Muscle layer of duodenum (tissue), 2 donors: ENCODE results near the gene ENDOD1.
"Not testable (repeated sequence)": the region's sequence is repeated elsewhere in the genome, so short reads cannot be mapped to it uniquely, and the experiment has no call there.

Source experiments
- H3K27ac ChIP-seq: one replicate; pipeline ENCODE4 v1.7.0; 2013; ENCODE audit warnings: mild to moderate bottlenecking, low read length
- H3K27me3 ChIP-seq: one replicate; pipeline ENCODE4 v1.7.0; 2013; ENCODE audit warnings: low read depth, mild to moderate bottlenecking, control low read depth, low read length
- H3K36me3 ChIP-seq, 2 donors: one replicate each; pipeline ENCODE4 v1.7.0; 2013; ENCODE audit warnings: low read length in 2 of 2, control low read depth in 1 of 2, mild to moderate bottlenecking in 1 of 2; ENCODE audit not compliant: insufficient read depth in 2 of 2, control insufficient read depth in 1 of 2
- H3K4me1 ChIP-seq, 2 donors: one replicate each; pipeline ENCODE4 v1.7.0; 2013; ENCODE audit warnings: low read length in 2 of 2, mild to moderate bottlenecking in 2 of 2, control low read depth in 1 of 2, moderate library complexity in 1 of 2; ENCODE audit not compliant: insufficient read depth in 2 of 2, control insufficient read depth in 1 of 2
- H3K4me3 ChIP-seq, 2 donors: one replicate each; pipeline ENCODE4 v1.7.0; 2013; ENCODE audit warnings: low read length in 2 of 2, low read depth in 1 of 2, mild to moderate bottlenecking in 1 of 2
- H3K9me3 ChIP-seq, 2 donors: one replicate each; pipeline ENCODE4 v1.7.0; 2013; ENCODE audit warnings: low read length in 2 of 2, control low read depth in 1 of 2, mild to moderate bottlenecking in 1 of 2; ENCODE audit not compliant: control insufficient read depth in 1 of 2
- donor health status: healthy.

ENDOD1 gene, protein sequence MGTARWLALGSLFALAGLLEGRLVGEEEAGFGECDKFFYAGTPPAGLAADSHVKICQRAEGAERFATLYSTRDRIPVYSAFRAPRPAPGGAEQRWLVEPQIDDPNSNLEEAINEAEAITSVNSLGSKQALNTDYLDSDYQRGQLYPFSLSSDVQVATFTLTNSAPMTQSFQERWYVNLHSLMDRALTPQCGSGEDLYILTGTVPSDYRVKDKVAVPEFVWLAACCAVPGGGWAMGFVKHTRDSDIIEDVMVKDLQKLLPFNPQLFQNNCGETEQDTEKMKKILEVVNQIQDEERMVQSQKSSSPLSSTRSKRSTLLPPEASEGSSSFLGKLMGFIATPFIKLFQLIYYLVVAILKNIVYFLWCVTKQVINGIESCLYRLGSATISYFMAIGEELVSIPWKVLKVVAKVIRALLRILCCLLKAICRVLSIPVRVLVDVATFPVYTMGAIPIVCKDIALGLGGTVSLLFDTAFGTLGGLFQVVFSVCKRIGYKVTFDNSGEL

DNA sequence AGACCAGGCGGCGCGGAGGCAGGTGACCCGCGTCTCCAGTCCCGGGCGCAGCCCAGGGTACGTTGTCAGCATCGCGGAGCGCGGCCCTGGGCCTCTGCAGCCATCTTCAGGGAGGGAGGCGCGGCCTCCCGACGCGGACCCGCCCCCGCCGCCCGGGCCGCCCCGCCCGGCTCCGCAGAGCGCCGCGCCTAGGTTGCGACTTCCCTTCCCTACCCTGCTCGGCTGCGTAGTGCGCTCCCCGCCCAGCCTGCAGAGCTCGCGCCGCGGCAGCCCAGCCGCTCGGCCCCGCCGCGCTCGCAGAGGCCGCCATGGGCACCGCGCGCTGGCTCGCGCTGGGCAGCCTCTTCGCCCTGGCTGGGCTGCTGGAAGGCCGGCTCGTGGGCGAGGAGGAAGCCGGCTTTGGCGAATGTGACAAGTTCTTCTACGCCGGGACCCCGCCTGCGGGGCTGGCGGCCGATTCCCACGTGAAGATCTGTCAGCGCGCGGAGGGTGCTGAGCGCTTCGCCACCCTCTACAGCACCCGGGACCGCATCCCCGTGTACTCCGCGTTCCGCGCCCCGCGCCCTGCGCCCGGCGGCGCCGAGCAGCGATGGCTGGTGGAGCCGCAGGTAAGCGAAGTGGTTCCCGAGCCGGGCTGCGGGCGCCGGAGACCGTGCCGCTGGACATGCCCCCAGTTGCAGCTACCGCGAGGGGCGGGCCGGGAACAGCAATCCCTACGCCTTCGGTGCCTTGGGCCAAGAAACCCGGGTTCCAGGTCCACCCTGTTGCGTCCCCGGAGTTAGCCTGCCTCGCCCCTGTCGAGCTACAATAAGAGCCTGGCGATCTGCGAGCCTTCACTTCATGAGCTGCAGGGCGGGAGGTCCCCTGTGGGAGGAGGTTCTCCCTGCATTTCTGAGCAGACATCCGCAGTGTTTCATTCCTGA, at the start of gene ENDOD1:
TSS of gene ENDOD1 (plus strand) at position 227 of the 923 bp plus-strand sequence. CDS start at position 309, 82 bp downstream.
- peak within 1 kb of the TSS; percentile 81 to 88 for H3K4me3 ChIP-seq
- H3K36me3 ChIP-seq, result no peaks in the 10 kb centered on the region
- H3K4me1 ChIP-seq, result peaks cover 0 to 7% of the 10 kb centered on the region in 2 donors
- no peaks in the 10 kb centered on the region for H3K27me3 ChIP-seq
- H3K27ac ChIP-seq, result peak within 1 kb of the TSS; percentile 68
- H3K9me3 ChIP-seq, result no peaks in the 10 kb centered on the region

- Histone ChIP-seq H3K4me3 (no peak overlapping the region), H3K9me3 (no peaks in the 10 kb centered on the region), H3K27ac (no peak overlapping the region), H3K27me3 (no peaks in the 10 kb centered on the region), H3K4me1 (no peaks in the 10 kb centered on the region), H3K36me3 (no peaks in the 10 kb centered on the region)
Measured at GRCh38 chr11:95042239-95042638, 47.4 kb upstream of the ENDOD1 start.

DNA sequence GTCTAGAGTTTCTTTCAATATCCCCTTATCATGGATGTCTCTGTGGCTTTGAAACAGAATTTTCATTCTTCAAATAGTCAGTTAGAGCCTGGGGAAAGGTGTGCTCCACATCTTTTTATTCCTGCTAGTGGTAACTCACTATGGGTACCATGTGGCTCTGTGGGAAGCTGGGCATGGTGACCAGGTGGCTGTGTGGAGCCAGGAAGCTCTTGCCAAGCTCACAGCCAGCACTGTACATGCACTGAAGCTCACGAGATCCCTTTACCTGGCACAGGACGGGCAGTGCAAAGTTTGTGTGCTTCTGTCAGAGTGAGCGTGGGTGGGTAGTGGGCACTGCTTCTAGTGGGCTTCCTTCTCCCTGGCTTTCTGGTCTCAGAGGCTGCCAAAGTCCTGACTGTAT, 46.7 kb upstream of the ENDOD1 start:
- Histone ChIP-seq H3K9me3 (no peaks in the 10 kb centered on the region), H3K27ac (no peak overlapping the region), H3K4me3 (no peak overlapping the region), H3K36me3 (no peaks in the 10 kb centered on the region), H3K27me3 (no peaks in the 10 kb centered on the region), H3K4me1 (no peaks in the 10 kb centered on the region)

DNA sequence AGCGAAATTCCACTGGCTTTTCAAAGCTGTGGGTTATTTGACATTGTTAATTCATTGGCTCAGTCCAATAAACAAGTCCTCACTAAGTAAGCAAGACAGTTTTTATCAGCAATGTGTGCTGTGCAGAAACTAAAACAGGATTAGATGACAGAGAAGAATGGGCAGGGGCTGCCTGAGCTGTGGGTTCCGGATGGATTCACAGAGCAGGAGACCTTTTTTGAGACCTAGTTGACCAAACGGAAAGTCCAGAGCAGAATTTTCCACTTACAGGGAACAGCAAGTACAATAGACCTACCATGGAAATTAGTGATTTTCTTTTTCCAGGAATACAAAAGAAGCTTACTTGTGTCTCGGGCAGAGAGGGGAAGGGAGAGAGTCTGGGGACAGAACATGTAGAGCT, 45.6 kb upstream of the ENDOD1 start:
- Histone ChIP-seq H3K4me3 (no peak overlapping the region), H3K27ac (no peak overlapping the region), H3K36me3 (no peaks in the 10 kb centered on the region), H3K9me3 (no peaks in the 10 kb centered on the region), H3K4me1 (no peaks in the 10 kb centered on the region), H3K27me3 (no peaks in the 10 kb centered on the region)

GRCh38 chr11:95045812-95046211, 43.8 kb upstream of the ENDOD1 start:
- H3K36me3 ChIP-seq, result no peaks in the 10 kb centered on the region
- H3K4me1 ChIP-seq, result no peaks in the 10 kb centered on the region
- no peaks in the 10 kb centered on the region for H3K9me3 ChIP-seq
- no peak overlapping the region for H3K4me3 ChIP-seq
- H3K27me3 ChIP-seq, result no peaks in the 10 kb centered on the region
- no peak overlapping the region for H3K27ac ChIP-seq

DNA sequence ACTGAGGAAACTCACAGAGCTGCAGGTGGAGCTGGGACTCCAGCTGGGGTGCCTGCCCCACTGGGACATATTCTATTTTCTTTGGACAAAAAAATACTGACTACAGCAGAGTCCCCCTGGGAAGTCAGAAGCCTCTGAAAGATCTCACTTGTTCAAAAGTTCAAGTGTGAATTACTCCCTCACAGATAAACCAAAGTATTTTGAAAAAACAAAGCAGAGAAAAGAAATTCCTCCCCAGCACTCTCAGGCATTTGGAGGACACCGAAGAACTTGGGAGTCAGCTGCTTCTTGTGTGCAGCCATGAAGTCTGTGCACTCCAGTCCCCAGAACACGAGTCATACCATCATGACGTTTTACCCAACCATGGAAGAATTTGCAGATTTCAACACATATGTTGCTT, 40.5 kb upstream of the ENDOD1 start, which contains the start of gene KDM4F:
TSS of gene KDM4F (plus strand) at position 301 of the 400 bp plus-strand sequence.
- H3K36me3 ChIP-seq, H3K27me3 ChIP-seq, H3K4me3 ChIP-seq, H3K9me3 ChIP-seq, H3K27ac ChIP-seq, H3K4me1 ChIP-seq: not testable (repeated sequence)

DNA sequence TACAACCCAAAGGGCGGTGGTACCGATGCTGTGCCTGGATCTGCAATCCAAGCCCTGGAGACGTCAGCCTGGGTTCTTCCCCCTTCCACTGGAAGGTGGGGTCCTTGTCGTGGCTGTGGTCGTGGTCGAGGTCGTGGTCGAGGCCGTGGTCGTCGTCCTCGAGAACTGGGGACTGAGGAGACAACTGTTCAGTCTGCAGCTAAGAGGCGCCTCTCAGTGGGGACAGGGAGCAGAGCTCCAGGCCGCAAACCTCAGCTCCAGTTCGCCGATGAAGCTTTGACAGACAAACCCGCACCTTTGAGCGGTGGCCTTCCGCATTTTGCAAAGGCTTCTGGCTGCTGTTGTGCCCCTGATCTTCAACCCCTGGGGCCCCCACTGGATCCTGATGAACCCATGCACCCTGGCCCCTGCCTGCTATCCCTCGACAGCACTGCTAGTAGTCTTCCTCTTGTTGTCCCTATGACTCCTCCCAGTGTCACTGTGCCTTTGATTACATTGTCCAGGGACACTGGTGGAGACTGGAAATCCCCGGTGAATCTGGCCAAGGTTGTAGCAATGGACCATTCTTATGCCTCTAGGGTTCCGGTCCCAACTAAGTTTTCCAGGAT, 38.9 kb upstream of the ENDOD1 start:
- no peaks in the 10 kb centered on the region for H3K36me3 ChIP-seq
- H3K9me3 ChIP-seq, result no peaks in the 10 kb centered on the region
- no peaks in the 10 kb centered on the region for H3K4me1 ChIP-seq
- no peak overlapping the region for H3K27ac ChIP-seq
- H3K4me3 ChIP-seq, result no peak overlapping the region
- H3K27me3 ChIP-seq, result no peaks in the 10 kb centered on the region

GRCh38 chr11:95054356-95054755, 35.3 kb upstream of the ENDOD1 start:
- Histone ChIP-seq H3K4me1 (no peaks in the 10 kb centered on the region), H3K27me3 (no peaks in the 10 kb centered on the region), H3K9me3 (no peaks in the 10 kb centered on the region), H3K36me3 (no peaks in the 10 kb centered on the region), H3K27ac (no peak overlapping the region), H3K4me3 (no peak overlapping the region)

GRCh38 chr11:95055283-95055897, 34.3 kb upstream of the ENDOD1 start:
- no peaks in the 10 kb centered on the region for H3K36me3 ChIP-seq
- no peaks in the 10 kb centered on the region for H3K9me3 ChIP-seq
- H3K27ac ChIP-seq, result no peak overlapping the region
- no peaks in the 10 kb centered on the region for H3K4me1 ChIP-seq
- H3K27me3 ChIP-seq, result no peaks in the 10 kb centered on the region
- no peak overlapping the region for H3K4me3 ChIP-seq

DNA sequence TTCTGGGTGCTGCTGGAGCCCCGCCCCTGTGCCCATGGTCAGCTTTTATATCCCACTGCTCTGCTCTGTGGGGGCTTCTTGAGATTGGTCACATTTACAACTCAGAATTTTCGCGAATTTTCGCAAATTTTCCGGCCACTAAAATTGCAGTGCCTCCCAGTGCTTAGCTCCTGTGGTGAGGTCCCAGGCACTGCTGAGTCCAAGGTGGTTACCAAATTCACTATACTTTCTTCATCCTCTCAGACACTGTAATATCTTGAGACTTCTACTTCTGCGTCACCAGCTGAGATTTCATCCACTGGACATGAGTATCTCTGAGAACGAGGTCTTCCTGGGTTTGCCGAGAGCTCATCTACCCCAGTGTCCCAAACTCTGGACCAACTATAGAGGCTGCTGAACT, 31.7 kb upstream of the ENDOD1 start:
- no peak overlapping the region for H3K4me3 ChIP-seq
- H3K27ac ChIP-seq, result no peak overlapping the region
- no peaks in the 10 kb centered on the region for H3K27me3 ChIP-seq
- no peaks in the 10 kb centered on the region for H3K4me1 ChIP-seq
- no peaks in the 10 kb centered on the region for H3K9me3 ChIP-seq
- H3K36me3 ChIP-seq, result no peaks in the 10 kb centered on the region

- H3K27ac ChIP-seq, result no peak overlapping the region
- H3K27me3 ChIP-seq, result no peaks in the 10 kb centered on the region
Measured at GRCh38 chr11:95058621-95059020, 31.0 kb upstream of the ENDOD1 start.

More at GRCh38 chr11:95058621-95059020, 31.0 kb upstream of the ENDOD1 start:
- no peaks in the 10 kb centered on the region for H3K4me1 ChIP-seq
- no peak overlapping the region for H3K4me3 ChIP-seq
- H3K36me3 ChIP-seq, result no peaks in the 10 kb centered on the region
- H3K9me3 ChIP-seq, result no peaks in the 10 kb centered on the region
